HL-60 (cell line): ENCODE data around the gene ERVK3-1.
"Not testable (repeated sequence)": the region's sequence is repeated elsewhere in the genome, so short reads cannot be mapped to it uniquely, and the experiment has no call there.

Experiments
- DNase-seq, 2 experiments: peaks; one replicate each; pipeline ENCODE4 v3.0.0-alpha.2; 2010 to 2020; ENCODE audit warnings: low read depth in 1 of 2, low spot score in 1 of 2
- H3K27ac ChIP-seq: fragments of 250-450 bp; sonication (Bioruptor Pico); replicated peaks from 2 replicates; pipeline ENCODE4 v1.5.1; 2020; ENCODE audit warnings: mild to moderate bottlenecking, moderate library complexity
- H3K27me3 ChIP-seq: fragments of 250-450 bp; sonication (Bioruptor Pico); 2 replicates; pipeline ENCODE4 v1.5.1; 2021; ENCODE audit warnings: mild to moderate bottlenecking, moderate library complexity; ENCODE audit not compliant: insufficient read depth, poor library complexity, severe bottlenecking
- H3K4me3 ChIP-seq: replicated peaks from 2 replicates; pipeline ENCODE4 v1.5.1; 2011; ENCODE audit warnings: mild to moderate bottlenecking, control low read depth, low read length; ENCODE audit not compliant: insufficient read depth
- CTCF ChIP-seq: IDR thresholded peaks from one replicate; pipeline ENCODE4 v1.5.1; 2011; ENCODE audit warnings: low read length, control low read depth, inconsistent platforms; ENCODE audit not compliant: insufficient read depth
- GABPA ChIP-seq: IDR thresholded peaks from 2 replicates; pipeline ENCODE4 v1.6.1; 2012; ENCODE audit warnings: low read depth
- POLR2AphosphoS5 ChIP-seq: IDR thresholded peaks from 2 replicates; pipeline ENCODE4 v1.6.1; 2012; ENCODE audit warnings: low read depth
- REST ChIP-seq: IDR thresholded peaks from 2 replicates; pipeline ENCODE4 v1.6.1; 2012; ENCODE audit warnings: low read depth; ENCODE audit not compliant: insufficient replicate concordance
- SPI1 ChIP-seq: IDR thresholded peaks from 2 replicates; pipeline ENCODE4 v1.6.1; 2012; ENCODE audit warnings: low read depth, mild to moderate bottlenecking, borderline replicate concordance
- long read RNA-seq: library from polyadenylated mRNA; unstranded; transcript quantifications from one replicate; pipeline ENCODE4 v2.0.0, GENCODE V29; 2020

The ERVK3-1 gene, protein sequence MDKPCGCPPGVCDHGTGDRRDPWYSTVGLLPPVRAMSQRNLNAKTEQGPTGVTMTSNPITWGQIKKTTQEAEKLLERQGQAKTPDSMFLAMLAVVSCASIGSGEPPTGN
- long read RNA-seq, transcript ERVK3-1-203 (2 exons, 616 nt), result minor isoform, 13 of 74 reads
- long read RNA-seq, transcript ERVK3-1-201 (4 exons, 1,469 nt), result major isoform, 52 of 74 reads
- long read RNA-seq, partial matches to known transcripts, result 2 of 74 reads
- long read RNA-seq, other reads (novel, unspliced or antisense), result 6 of 74 reads

DNA sequence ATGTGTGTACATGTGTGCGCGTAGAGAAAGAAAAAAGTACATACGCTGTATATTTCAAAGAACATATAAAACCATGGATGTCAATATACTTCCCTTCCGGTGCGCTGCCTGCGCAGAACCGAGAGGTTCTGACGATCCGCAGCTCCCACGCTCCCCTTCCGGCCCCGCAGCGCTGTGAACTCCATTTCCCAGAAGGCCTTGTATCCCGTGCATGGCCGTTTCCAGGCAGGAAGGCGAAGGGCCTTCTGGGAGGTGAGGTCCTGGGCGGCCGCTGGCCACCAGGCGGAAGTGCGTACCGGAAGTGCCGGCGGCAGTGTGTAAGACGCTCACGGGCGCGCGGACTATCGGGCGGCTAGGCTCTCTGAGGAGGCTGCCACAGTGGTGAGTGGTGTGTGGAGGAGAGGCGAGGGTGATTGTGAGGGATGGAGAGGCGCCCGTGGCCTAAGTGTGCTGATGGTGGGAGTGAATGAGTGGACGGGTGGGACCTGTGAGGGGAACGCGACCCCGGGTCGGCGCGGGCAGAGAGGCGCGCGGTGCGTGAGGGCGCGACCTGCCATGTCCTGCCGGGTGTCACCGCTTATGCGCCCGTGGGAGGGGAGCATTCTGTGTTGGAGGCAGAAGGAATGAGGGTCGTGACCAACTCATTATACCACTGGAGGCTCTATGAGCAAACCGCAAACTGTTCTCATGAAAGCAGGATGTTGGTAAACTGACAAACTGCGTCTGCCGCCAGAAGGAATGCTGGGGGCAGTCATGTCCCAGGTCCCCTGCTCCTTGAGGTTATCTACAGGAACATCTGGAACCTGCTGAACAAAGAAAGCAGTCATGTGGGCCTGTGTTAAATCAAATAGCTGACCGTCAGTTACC lies at the start of gene ERVK3-1:
ERVK3-1 (plus strand) TSS at position 313 of the 867 bp plus-strand sequence. CDS start 6,792 bp downstream, outside the sequence.
- DNase-seq, result peak; percentile 98
- TF ChIP-seq GABPA (peak; percentile 90), SPI1 (peak; percentile 82; the same call in 1 of the 2 replicates), REST (peak; percentile 70), POLR2AphosphoS5 (peak; percentile 97), CTCF (no peak)
- no peaks in the 10 kb centered on the region for H3K27me3 ChIP-seq
- H3K27ac ChIP-seq, result peak within 1 kb of the TSS; percentile 96
- H3K4me3 ChIP-seq, result peak within 1 kb of the TSS; percentile 91

GRCh38 chr19:58258259-58258658 lies 46.9 kb upstream of the ERVK3-1 start:
- not testable (repeated sequence) for DNase-seq, H3K27ac ChIP-seq, H3K27me3 ChIP-seq, H3K4me3 ChIP-seq

DNA sequence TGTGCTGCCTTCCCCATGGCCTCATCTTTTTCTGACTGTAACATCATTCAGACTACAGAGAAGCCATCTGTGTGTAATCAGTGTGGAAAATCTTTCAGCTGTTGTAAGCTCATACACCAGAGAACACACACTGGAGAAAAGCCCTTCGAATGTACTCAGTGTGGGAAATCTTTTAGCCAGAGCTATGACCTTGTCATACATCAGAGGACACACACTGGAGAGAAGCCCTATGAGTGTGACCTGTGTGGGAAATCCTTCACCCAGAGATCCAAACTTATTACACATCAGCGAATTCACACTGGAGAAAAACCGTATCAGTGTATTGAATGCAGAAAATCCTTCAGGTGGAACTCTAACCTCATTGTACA lies 43.6 kb upstream of the ERVK3-1 start:
- Histone ChIP-seq H3K4me3 (no peak overlapping the region), H3K27me3 (no peaks in the 10 kb centered on the region), H3K27ac (no peak overlapping the region)
- no peak for TF ChIP-seq SPI1
- TF ChIP-seq GABPA, result no peak
- no peak for TF ChIP-seq REST
- peak; percentile 26; the same call in 1 of the 2 replicates for TF ChIP-seq POLR2AphosphoS5
- TF ChIP-seq CTCF, result no peak
- DNase-seq, result no peak
